Gastrocnemius medialis (tissue), 4 donors: ENCODE results near the gene KIAA1217.

Experiments used
- CTCF ChIP-seq, 5 experiments: fragments of 450-650 bp in 3 of 5; fragments of 200-600 bp in 2 of 5; sonication (generic) in 2 of 5; IDR thresholded peaks in 4 of 5; conservative IDR thresholded peaks in 1 of 5; 1 replicate in 4 of 5; 2 replicates in 1 of 5; pipeline ENCODE4 v1.5.1; 2016 to 2019; ENCODE audit warnings: antibody characterized with exemption in 5 of 5, mild to moderate bottlenecking in 3 of 5, moderate library complexity in 3 of 5
- POLR2A ChIP-seq, 2 donors: fragments of 450-650 bp; IDR thresholded peaks; one replicate each; pipeline ENCODE4 v1.6.1; 2017; ENCODE audit warnings: antibody characterized with exemption in 2 of 2, mild to moderate bottlenecking in 2 of 2, moderate library complexity in 2 of 2

GRCh38 chr10:24533981-24534380 is 325.0 kb downstream of the KIAA1217 start:
- TF ChIP-seq CTCF (IDR thresholded peaks at IDR 0.05 in 4 of 5, conservative IDR thresholded peaks at IDR 0.05 in 1 of 5) = no peak
- TF ChIP-seq POLR2A (IDR thresholded peaks at IDR 0.05) = no peak
